GM19397 (cell line): ENCODE measurements around the gene ST6GALNAC1.

ENCODE experiments used
- ATAC-seq: cut with Tn5 transposase; IDR thresholded peaks from one replicate; pipeline ENCODE4 v1.9.1; 2021; ENCODE audit warnings: mild to moderate bottlenecking, moderate library complexity; ENCODE audit not compliant: unreplicated experiment

Gene ST6GALNAC1

GRCh38 chr17:76581515-76581914, 62.0 kb downstream of the ST6GALNAC1 start:
- ATAC-seq, result no peak

DNA sequence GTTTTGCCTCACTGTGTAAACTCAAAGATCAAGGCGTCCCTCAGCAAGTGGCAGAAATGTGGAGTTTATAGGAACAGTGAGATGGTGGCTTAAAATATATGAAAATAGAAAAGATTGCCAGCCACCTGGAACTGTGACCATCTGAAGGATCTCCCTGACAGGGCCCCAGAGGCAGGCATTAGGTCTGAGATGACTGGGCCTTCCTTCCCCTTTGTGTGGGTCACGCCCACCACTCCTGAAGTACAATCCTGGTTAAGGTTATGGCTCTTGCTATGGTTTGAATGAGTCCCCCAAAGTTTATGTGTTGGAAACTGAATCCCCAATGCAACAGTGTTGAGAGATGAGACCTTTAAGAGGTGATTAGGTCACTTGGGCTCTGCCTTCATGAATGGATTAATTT, 64.3 kb downstream of the ST6GALNAC1 start:
- ATAC-seq, result no peak

- no peak for ATAC-seq
These were observed 65.2 kb downstream of the ST6GALNAC1 start for GRCh38 chr17:76578376-76578775.

GRCh38 chr17:76577876-76578275, 65.7 kb downstream of the ST6GALNAC1 start:
- no peak for ATAC-seq

- ATAC-seq, result no peak
These were observed 67.4 kb downstream of the ST6GALNAC1 start for GRCh38 chr17:76576189-76576588.

- ATAC-seq, result no peak
These were observed 68.0 kb downstream of the ST6GALNAC1 start for GRCh38 chr17:76575570-76575969.
